HG03354 (cell line): Measurements from ENCODE around the gene PCSK2.

ENCODE experiments used
- ATAC-seq: cut with Tn5 transposase; IDR thresholded peaks from one replicate; pipeline ENCODE4 v1.9.1; 2021; ENCODE audit warnings: mild to moderate bottlenecking; ENCODE audit not compliant: unreplicated experiment, poor library complexity, severe bottlenecking

PCSK2 gene

DNA sequence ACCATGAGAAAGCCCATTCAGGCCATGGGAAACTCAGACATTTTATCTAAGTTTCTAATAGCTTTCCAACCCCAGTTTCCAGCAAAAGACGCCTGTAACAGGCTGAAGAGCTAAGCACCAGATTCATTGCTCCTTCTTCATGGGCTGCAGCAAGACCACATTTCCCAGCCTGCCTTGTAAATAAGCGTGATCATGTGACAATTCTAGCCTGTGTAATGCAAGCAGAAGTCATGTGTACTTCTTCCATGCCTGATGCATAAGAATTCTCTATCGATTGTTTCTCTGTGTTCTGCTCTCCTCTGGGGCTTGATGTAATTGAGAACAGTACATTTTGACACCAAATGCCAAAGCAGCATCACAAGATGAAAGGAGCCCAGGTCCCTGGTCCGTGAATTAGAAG is 6.8 kb downstream of the PCSK2 start:
- ATAC-seq: no peak

- ATAC-seq: no peak
Observed at GRCh38 chr20:17236766-17237165, 9.9 kb downstream of the PCSK2 start.

DNA sequence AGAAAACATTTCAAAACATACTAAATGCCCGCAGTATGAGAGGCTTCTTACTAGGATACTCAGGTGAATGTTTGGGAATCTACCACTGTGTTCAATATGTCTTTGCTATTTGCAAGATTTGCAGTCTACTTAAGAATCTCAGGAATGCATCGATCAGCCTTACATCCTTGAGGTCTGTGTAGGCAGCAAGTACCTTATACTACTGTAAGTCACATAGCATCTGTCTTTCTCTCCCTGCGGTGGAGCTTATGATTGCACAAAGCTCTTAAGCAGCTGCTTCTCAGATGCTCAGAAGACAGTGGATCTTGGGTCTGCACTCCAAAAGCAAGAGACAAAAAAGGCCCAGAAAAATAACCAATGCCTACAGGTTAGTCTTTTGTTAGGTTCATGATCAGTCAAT is 21.4 kb downstream of the PCSK2 start:
- no peak for ATAC-seq

GRCh38 chr20:17262786-17263185 is 35.9 kb downstream of the PCSK2 start:
- ATAC-seq: no peak

- ATAC-seq: no peak
Observed at GRCh38 chr20:17273717-17274116, 46.9 kb downstream of the PCSK2 start.

DNA sequence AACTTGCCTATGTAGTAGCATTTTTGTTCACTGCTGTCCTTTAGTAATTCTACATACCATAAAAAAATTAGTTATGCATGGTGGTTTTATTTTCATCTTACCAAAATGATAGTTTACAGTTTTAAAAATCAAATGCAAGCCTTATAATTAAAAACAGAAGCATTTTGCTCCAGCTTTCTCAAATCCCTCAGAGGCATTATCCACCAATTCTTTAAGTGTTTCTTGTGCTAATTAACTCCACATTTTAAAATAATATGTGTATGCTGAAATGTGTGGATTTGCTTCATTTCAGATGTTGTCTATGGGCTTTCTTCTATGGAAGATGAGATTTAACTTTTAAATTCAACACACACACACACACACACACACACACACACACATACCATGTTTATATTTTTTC is 49.3 kb downstream of the PCSK2 start:
- no peak for ATAC-seq

GRCh38 chr20:17281478-17281877 is 54.6 kb downstream of the PCSK2 start:
- no peak for ATAC-seq

DNA sequence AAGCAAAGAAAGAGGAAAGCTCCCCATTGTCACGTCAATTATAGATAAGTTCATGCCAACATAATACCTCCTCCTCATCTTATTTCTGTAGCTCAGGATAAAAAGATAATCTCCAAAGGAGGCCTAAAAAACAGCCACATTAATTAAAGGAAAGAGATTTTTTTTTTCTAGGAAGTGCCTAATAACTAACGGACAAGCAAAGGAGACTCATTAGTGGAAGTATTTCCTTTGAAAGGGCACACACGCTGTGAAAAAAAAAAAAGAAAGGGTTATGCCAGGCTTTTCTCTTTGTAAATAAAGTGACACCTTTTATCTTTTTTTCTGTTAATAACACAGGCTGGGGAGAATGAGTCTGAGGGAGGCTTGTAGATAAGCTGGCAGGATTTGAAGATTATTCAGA is 55.7 kb downstream of the PCSK2 start:
- ATAC-seq: no peak

DNA sequence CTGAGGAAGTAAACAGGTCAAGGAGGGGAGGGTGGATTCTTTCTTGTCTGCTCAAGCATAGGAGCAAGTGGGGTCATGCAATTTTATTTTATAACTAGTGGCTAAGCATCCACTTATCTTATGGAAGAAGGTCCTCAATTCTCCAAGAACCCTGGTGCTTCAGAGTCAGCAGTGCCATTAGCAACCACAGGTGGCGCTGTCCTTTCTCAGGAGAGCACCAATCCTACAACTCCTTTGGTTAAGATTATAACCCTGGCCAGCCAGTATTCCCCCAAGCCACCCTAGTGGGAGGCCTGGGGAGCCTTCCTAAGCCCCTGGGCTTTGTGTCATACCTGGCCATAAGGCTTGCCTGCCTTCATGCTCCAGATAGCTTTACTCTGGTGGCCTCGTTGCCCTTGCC is 60.7 kb downstream of the PCSK2 start:
- ATAC-seq: no peak

- ATAC-seq: no peak
Observed at GRCh38 chr20:17287998-17288397, 61.2 kb downstream of the PCSK2 start.

GRCh38 chr20:17295151-17295726 is 68.4 kb downstream of the PCSK2 start:
- ATAC-seq: no peak

GRCh38 chr20:17295991-17296390 is 69.2 kb downstream of the PCSK2 start:
- ATAC-seq: no peak

DNA sequence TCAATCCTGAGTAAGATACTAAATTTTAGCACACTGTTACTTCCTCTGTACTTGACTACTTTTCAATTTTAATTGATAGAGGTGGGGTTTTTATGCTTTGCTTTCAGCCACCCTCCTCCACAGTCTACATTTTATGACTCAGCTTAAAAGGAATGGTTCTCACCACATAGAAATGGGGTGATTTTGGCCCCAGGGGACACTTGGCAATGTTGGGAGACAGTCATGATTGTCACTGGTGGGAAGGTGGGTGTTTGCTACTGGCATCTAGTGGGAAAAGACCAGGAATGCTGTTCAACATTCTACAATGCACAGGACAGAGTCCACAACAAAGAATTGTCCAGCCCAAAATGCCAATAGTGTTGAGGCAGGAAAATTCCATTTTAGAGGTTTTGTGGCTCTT is 71.3 kb downstream of the PCSK2 start:
- no peak for ATAC-seq

GRCh38 chr20:17298751-17299150 is 71.9 kb downstream of the PCSK2 start:
- ATAC-seq: no peak

- ATAC-seq: no peak
Observed at GRCh38 chr20:17300113-17300512, 73.3 kb downstream of the PCSK2 start.

- ATAC-seq: no peak
Observed at GRCh38 chr20:17304774-17305173, 77.9 kb downstream of the PCSK2 start.

GRCh38 chr20:17306427-17306826 is 79.6 kb downstream of the PCSK2 start:
- no peak for ATAC-seq

DNA sequence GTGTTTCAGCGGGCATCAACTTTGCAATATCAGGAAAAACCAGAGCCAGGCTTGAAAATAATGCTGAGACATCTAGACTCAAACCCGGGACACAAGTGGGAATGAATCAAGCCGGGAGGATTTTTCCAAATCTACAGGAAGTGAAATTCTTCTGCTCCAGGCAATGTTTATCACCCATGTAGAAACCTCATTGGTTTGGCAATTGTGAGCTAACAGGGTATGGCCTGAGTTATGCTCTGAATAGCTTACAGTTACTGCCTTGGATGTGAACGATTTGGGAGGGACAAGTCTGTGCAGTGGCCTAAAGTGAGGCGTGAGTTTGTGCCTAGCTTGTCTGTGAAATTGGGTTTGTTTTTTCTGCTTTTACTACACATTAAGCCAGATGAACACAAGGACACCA is 87.4 kb downstream of the PCSK2 start:
- ATAC-seq: no peak

GRCh38 chr20:17315407-17316231 is 88.8 kb downstream of the PCSK2 start:
- ATAC-seq: no peak

DNA sequence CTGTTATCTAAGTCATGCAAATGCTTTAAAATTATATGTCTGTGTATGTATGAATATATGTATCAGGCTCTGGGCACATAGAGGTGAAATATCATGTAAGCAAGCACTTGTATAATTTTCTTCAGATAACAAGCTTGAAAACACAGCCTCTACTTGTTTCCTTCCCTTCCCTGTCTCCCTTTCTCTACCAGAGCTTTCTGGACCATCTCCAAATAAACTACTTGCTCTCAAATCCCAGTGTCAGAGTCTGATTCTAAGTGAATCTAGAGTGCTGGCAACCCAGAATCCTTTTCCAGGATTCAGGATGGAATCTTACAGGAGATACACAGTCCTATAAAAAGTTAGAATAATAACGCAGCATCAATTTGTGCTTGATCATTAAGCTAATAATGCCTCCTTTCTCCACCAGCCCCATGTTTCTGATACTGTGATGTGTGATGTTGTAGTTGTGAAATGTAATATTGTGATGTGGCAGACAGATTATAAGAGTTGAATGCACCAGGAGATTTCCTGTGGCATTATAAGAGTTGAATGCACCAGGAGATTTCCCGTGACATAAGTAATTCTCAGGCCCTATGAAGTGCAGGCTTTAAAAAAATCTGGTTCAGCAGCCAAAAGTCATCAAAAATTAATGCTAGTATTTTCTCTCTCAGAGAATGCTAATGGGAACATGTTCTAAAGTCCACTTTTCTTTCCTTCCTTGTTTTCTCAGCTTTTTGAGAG is 89.6 kb downstream of the PCSK2 start:
- no peak for ATAC-seq

GRCh38 chr20:17317341-17317740 is 90.5 kb downstream of the PCSK2 start:
- no peak for ATAC-seq
